ENCODE measurements around the gene AFF3.
A peak's percentile ranks its signal among the peaks of the same experiment; 100 is the strongest.
"Not testable (repeated sequence)": the region's sequence is repeated elsewhere in the genome, so short reads cannot be mapped to it uniquely, and the experiment has no call there.

The AFF3 gene

GRCh38 chr2:99776206-99776905 is 366.0 kb downstream of the AFF3 start:
- no peak for DNase-seq

DNA sequence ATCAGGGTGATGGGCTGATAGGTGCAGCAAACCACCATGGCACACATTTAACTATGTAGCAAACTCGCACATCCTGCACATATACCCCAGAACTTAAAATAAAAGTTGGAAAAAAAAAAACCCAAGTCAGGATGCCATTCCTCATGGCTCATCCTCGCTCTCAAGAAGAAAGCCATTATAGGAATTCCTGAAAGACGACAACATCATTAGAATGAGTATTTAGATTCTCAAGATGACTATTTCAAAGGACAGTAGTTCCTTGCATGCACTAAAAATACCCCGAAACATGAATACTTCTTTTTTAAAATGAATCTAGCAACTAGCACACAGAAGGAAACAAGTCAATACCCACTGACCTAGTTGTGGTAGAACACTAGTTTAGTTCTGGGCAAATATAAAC is 366.8 kb downstream of the AFF3 start:
- DNase-seq, result no peak

DNA sequence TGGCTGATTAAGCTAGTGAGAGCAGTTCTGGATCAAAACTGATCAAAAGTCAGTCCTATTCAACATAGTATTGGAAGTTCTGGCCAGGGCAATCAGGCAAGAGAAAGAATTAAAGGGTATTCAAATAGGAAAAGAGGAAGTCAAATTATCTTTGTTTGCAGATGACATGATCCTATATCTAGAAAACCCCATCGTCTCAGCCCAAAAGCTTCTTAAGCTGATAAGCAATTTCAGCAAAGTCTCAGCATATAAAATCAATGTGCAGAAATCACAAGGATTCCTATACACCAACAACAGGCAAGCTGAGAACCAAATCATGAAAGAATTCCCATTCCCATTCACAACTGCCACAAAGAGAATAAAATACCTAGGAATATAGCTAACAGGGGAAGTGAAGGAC is 368.7 kb downstream of the AFF3 start:
- DNase-seq, result peak; percentile 7

DNA sequence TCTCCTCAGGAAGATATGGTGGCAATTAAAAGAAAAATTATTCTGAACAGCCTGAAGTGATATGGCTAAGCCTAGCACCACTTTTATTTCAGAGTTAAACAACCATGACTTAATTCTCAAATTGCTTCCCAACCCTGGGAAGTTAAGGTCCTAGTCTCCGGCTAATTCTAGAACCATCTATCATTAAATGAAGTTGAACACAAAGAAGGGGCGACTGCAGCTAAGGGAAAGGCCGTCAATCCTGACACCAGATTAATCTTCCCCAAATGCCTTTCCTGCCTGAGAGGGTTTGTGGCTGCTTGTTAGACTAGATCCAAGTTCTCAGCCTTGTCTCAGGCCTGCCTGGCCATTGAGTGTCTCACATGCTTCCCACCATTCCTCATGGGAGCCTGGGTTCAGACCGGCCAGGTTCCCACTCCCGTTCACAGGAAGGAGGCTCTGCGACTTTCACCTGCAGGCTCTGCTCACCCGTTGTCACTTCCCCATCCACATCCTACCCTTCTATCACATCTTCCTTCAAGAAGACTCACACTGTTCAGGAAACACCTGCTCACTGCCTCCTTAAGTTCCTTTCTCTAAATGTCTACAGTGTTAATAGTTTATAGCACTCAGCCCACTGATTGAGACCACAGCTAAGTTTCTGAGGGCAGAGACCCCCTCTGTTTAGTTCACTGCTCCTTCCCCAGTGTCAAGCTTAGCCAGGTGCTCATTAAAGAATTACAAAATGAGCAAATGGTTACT is 369.6 kb downstream of the AFF3 start:
- DNase-seq, result peak; percentile 8

DNA sequence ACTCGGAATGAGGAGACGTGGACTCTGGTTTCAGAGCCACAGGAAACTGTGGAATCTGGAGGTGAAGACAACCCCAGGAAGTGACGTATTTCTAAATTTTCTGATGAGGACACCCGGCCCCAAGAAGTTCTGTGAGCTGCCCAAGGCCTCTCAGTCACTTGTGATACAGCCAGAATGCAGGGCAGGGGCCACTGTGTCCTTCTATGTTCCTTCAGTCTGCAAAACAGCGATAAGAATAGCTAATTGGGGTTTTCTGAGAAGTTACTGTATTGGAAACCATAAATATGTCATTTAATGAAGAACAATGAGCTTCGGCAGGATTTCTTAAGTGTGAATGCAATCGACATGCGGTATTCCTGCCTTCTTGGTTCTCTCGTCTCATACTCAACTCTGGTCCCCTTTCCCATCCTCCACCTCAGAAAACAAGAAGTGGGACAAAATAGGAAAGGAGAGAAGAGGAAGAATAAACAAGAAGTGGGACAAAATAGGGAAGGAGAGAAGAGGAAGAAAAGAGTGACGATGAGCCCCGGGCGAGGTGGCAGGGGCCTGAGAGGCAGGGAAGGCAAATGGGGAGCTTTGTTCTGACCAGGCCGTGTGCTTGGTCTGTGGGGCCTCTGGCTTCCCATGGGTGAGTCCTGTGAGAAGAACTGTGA is 370.6 kb downstream of the AFF3 start:
- DNase-seq, result peak; percentile 70

GRCh38 chr2:99770876-99771275 is 371.5 kb downstream of the AFF3 start:
- no peak for DNase-seq

GRCh38 chr2:99765731-99766318 is 376.6 kb downstream of the AFF3 start:
- DNase-seq, result no peak

DNA sequence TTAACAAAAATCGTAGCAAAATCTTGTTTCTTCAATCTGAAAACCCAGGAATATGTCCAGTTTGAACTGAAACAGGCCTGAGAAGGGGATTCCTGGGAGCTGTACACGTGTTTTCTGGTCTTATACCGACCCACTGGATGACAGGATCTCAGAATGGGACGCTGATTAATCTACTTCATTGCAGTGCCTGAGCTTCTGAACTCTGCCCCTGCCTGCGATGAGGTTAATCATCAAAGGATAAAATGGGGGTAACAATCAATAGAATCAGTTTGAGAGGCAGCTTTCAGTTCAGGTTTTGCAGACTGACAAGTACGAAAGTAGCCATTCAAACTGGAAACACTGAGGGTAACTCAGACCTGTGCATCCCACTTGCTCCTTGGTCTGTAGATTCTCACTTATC is 378.6 kb downstream of the AFF3 start:
- DNase-seq, result no peak

DNA sequence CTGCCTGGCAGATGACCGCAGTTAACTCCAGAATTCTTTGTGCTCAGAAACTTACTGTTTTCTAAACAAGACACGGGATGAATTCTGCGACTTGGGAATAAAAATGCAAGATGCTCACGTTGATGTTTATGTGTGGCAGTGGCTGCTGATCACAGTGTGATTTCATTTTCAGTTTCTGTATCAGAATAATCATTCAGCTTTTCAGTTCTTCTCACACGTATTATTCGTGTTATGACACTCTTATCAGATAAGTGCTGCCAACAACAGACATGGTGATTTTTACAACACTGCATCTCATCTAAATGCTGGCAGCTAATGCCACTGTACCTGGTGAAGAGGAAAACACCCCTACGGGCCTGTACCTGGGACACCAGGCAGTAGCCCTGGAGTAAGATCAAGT is 379.7 kb downstream of the AFF3 start:
- DNase-seq, result no peak

DNA sequence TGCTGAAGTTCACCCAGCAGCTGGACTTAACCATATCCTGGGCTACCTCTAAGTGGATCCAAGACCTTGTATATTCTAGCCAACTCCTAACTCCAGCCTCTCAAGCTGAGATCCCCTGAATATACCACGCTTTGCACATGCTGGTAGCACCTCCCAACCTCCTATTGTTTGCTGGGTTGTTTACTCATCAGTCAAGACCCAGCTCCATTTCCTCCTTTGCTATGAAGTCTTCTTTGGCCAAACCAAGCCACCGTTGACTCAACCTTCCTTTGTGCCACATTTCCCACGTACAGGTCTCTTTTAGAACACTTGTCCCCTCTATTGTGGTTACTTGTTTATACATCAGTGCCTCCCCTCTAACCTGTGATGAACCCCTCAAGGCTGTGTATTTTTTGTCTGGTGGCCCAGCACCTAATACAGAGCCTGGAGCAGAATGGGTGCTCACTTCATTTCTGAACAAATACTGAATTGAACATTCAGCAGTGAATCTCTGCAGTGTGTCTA is 384.7 kb downstream of the AFF3 start:
- DNase-seq, result no peak

DNA sequence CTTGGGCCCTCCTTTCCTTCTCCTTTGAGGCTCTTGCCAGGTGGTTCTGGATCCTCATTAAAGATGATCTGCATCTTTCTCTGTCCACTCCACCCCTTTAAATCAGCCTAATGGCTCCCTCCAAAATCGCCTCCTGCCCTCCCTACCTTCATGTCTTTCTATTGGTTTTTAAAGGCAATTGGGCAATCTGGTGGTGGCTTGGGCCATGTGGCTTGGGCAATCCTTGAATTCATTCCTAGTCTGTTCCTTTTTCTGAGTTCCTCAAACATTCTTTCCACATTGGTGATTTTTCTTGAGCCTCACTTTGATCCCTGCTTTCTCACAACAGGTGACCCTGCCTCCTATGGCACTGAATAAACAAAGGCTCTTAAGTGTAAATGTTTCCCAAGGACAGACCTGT is 386.3 kb downstream of the AFF3 start:
- DNase-seq, result peak; percentile 22

DNA sequence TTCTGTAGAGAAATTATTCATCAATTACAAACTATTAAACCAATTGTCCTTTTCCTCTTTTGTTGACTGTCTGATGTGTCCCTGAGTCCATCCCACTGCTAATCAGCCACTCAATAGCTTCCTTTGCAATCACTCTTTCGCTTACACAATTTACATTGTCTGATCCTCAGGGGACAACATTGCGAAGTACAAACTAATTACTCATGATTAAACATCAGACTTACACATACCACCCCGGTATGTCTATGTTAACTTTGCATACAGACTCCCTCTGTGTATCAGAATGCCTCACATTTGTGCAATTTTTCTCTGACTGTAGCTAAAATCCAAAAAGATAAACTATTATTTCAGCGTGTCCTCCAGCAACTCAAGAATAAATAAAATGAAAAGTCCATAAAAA is 388.2 kb downstream of the AFF3 start:
- no peak for DNase-seq

- no peak for DNase-seq
These were observed 388.9 kb downstream of the AFF3 start for GRCh38 chr2:99753505-99753904.

- no peak for DNase-seq
These were observed 394.0 kb downstream of the AFF3 start for GRCh38 chr2:99748344-99748743.

DNA sequence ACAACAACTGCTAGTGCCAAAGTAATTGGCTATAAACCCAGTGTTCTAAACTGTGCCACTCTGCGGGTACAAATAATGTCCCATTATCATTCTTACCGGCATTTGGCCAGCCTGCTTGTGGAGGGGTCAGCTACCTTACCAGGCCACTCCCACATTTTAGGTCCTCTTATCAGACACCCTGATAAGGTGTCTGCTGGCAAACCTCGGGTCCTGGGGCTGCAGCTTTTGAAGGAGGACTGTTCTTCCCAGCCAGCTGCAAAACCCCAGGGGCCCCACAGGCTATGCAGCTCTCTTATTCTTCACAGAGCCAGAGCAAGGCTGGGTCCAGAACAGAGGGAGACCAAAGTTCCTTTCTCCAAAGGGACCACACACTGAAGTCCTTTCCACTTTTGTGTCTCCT is 394.5 kb downstream of the AFF3 start:
- no peak for DNase-seq

DNA sequence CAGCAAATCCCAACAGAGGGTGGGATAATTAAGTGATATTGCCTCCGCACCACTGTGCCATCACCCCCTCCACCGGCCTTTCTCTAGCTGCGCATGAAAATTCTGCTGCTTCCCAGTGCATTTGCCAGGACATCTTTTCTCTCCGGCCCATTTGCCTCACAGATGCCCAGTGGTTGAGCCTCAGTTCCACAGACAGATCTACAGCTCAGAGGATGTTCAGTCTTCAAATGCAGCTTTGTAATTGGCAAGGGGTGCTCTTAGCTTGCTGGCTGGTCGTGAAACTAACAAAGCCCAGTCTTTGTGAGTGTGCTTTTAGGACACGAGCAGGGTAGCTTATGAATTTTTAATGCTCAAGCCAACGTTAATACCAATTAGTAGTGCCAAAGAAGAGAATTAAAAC is 399.2 kb downstream of the AFF3 start:
- DNase-seq, result no peak

GRCh38 chr2:99737537-99737936 is 404.9 kb downstream of the AFF3 start:
- DNase-seq, result no peak

DNA sequence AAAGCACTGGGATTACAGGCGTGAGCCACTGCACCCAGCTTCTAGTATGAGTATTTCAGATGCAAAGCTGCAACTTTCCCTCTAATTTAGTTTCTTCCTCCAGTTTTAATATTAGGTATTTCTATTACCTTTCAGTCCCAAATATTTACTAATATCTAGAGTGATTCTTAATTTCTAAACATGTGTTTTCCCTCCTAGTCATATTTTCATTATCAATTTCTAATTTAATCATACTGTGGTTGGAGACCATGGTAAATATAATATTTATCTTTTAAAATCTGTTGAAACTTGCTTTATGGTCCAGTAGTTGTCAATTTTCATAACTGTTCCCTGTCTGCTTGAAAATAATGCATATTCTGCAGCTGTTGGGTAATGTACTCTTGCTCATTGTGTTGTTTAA is 406.6 kb downstream of the AFF3 start:
- no peak for DNase-seq

GRCh38 chr2:99735314-99735713 is 407.1 kb downstream of the AFF3 start:
- not testable (repeated sequence) for DNase-seq

GRCh38 chr2:99734236-99734635 is 408.2 kb downstream of the AFF3 start:
- DNase-seq, result no peak

- peak; percentile 4 for DNase-seq
These were observed 413.0 kb downstream of the AFF3 start for GRCh38 chr2:99729104-99730025.

DNA sequence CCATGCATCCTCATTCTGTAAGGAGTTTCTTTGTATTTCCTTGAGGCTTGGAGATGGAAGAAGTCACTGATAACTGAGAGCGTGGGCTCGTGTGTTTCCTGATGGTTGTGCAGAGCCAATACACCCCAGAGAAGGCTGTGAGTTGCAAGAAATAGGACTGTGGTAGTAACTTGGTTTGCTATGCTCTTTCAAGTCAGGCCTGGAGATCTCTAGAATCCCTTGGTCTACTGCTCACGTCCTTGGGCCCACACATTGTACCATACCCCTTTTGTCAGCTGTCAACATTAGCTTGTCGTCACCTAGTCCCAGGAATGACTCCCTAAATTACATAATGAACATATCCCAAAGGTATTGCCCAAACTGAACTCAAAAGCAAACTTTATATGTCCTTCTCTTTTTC is 414.2 kb downstream of the AFF3 start:
- no peak for DNase-seq
